Erythroblast (primary cell): ENCODE measurements around the gene CAPN11.
"Not testable (repeated sequence)": the region's sequence is repeated elsewhere in the genome, so short reads cannot be mapped to it uniquely, and the experiment has no call there.

Experiments
- DNase-seq, 2 experiments: peaks; one replicate each; lab custom pipeline; 2025; lab: John Stamatoyannopoulos, UW
- GATA1 ChIP-seq: IDR thresholded peaks from 2 replicates; pipeline ENCODE4 v1.6.1; 2011; ENCODE audit warnings: low read depth, mild to moderate bottlenecking, control low read depth, low read length, moderate library complexity
- POLR2A ChIP-seq: IDR thresholded peaks from 2 replicates; pipeline ENCODE4 v1.6.1; 2011; ENCODE audit warnings: mild to moderate bottlenecking, low read length

Gene CAPN11

DNA sequence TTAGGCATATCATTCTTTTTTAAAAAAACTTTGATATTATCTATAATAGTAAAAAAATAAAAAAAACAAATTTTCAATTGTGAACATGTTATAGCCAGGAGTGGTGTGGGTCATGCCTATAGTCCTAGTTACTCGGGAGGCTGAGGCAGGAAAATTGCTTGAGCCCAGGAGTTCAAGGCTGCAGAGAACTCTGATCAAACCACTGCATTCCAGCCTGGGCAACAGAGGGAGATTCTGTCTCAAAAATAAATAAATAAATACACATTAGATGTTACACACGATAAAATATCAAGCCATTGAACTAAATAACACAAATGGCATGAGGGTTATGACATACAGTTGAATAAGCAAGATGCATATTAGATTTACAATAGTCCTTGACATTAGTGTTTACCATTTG, 30.2 kb downstream of the CAPN11 start:
- TF ChIP-seq GATA1: no peak
- no peak for DNase-seq

DNA sequence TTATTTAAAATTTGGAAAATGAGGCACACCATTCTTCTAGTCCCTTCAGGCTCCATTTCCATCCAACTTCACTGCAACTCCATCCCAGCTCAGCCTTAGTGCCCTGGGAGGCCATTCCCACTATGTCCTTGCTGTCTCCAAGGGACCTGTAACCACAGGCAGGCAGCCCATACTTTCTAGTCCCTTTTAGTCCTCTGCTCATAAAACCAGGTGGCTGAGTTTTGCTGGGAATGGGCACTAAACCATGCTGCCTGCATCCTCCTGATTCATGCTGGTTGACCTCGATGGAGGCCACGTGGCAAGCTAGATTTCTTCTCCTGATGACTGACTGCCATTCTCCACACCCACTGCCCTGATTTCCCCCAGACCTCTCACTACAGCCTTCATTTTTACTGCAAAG, 30.6 kb downstream of the CAPN11 start:
- no peak for TF ChIP-seq GATA1
- TF ChIP-seq POLR2A: no peak
- DNase-seq: no peak

DNA sequence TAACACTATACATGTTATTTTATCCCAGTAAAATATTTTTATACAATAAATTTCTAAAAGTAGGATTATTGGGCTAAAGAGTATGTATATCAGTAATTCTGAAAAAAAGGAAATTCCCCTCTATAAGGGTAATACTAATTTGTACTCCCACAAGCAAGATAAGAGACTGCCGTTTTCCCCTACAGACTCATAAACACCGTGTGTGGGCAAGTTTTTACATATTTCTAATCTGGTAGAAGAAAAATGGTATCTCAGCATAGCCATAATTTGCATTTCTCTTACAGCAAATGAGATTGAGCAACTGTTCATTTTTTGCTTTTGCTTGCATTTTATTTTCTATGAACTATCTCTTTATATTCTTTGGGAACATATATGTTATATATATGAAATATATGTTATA, 32.1 kb downstream of the CAPN11 start:
- no peak for DNase-seq
- TF ChIP-seq GATA1 (no peak), POLR2A (no peak)

DNA sequence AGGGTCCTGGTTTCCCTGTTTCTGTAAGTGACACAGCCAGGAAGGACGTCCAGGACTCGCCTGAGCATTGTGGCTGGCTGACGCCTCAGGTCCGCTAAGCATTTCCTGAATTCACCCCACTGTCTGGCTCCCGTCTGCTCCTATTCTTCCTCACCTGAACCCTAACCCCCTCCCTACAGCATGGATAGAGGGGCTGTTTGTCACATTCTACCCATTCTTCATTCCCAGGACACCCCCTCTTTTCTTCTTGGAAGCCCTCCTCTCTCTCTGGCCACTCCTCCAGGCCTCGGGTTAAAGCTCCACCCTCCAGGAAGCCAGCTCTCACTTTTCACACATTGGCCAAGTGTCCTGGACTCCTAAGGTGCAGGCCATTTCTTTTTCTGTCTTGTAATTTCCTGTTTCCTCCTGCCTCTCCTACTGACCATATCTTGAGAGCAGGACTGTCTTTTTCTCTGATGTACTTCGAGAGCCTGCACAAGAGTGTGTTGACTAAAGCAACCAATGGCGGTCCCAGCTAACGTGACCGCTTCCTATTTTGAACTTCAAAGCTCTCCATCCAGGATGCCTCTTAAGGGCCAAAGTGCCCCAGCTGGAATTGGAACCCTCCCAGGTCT, 33.9 kb downstream of the CAPN11 start:
- peak in 1 of 2 experiments; percentile 21 for DNase-seq
- TF ChIP-seq GATA1: no peak
- no peak for TF ChIP-seq POLR2A

DNA sequence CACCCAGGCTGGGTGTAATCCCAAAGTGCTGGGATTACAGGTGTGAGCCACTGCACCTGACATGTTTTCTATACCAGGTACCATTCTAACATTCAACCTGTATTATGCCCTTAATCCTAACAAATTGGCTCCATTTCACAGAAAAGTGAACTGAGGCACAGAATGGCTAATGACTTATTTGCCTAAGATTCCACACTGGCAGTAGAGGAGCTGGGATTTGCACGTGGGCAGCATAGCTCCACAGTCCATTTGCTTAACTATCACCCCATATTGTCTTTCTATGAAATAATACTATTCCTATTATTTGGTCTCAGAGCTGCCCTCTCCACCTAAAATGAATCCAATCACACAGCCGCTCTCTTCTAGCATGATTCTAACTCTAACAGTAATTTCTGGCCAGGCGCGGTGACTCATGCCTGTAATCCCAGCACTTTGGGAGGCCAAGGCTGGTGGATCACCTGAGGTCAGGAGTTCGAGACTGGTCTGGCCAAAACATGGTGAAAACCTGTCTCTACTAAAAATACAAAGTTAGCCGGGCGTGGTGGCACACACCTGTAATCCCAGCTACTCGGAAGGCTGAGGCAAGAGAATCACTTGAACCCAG, 34.8 kb downstream of the CAPN11 start:
- DNase-seq: no peak
- TF ChIP-seq POLR2A: no peak
- no peak for TF ChIP-seq GATA1

DNA sequence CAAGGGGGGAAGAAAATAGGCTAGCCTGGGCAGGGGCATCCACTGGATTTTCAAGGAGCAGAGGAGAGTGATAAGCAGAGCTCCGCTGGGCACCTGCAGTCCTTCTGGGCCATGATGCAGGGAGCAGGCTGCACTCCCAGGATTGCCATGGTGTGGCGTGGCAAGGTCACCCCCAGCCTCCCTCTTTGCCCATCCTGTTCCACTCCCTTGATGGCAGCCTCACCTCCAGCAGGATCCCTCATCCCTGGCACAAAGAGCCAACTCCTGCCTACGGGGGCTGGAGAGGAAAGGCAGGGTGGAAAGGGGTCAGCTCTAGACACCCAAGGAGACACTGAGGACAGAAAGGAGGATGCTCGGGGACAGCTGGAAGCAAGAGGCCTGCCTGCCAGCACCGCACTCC, 35.7 kb downstream of the CAPN11 start:
- no peak for DNase-seq
- TF ChIP-seq GATA1: no peak
- no peak for TF ChIP-seq POLR2A

DNA sequence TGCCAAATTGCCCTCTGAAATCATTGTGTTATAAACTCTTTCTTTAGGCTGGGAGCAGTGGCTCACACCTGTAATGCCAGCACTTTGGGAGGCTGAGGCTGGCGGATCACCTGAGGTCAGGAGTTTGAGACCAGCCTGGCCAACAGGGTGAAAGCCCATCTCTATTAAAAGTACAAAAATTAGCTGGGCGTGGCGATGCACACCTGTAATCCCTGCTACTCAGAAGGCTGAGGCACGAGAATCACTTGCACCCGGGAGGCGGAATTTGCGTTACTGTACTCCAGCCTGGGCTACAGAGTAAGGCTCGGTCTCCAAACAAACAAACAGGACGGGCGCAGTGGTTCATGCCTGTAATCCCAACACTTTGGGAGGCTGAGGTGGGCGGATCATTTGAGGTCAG, 37.7 kb downstream of the CAPN11 start:
- DNase-seq: not testable (repeated sequence)

DNA sequence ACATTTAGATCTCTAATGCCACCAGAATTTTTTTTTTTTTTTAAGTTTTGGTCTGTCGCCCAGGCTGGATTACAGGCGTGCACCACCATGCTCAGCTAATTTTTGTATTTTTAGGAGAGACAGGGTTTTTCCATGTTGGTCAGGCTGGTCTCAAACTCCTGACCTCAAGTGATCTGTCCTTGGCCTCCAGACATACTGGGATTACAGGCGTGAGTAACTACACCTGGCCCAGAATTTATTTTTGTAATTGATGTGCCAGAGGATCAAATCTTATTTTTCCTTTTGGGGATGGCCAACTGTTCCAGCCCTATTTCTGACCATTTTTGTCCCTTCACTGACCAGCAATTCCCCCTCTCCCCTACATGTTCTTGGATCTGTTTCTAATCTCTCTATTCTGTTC, 40.1 kb downstream of the CAPN11 start:
- TF ChIP-seq POLR2A (no peak), GATA1 (no peak)
- DNase-seq: no peak

DNA sequence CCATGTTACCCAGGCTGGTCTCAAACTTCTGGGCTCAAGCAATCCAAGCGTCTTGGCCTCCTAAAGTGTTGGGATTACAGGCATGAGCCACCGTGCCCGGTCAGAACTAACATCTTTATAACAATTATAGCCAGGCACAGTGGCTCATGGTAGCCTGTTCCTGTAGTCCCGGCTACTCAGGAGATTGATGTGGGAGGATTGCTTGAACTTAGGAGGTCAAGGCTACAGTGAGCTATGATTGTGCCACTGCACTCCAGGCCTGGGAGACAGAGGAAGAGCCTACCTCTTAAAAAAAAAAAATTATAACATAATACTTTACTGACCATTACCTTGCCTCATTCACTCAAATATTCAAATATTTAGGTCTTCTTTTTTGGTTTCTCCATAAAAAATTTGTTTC, 41.3 kb downstream of the CAPN11 start:
- DNase-seq: no peak
- TF ChIP-seq GATA1 (no peak), POLR2A (no peak)

DNA sequence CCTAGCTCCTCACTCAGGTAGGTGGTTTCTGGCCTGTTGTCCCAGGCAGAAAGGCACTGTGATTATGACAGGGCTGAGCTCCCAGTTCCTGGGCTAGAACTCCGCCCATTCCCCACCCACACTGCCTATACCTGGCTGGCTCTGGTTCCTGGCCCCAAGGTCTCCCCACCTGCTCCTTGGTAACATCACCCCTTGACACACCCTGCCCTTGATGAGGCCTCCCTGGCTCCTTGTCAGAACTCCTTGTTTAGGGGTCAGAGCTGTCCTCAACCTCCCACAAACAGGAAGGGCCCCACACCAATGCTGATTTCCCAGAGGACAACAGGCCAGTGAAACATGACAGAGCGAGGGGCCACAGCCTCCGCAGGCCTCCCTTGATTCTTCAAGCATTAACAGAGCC, 42.6 kb downstream of the CAPN11 start:
- TF ChIP-seq POLR2A: no peak
- DNase-seq: no peak

DNA sequence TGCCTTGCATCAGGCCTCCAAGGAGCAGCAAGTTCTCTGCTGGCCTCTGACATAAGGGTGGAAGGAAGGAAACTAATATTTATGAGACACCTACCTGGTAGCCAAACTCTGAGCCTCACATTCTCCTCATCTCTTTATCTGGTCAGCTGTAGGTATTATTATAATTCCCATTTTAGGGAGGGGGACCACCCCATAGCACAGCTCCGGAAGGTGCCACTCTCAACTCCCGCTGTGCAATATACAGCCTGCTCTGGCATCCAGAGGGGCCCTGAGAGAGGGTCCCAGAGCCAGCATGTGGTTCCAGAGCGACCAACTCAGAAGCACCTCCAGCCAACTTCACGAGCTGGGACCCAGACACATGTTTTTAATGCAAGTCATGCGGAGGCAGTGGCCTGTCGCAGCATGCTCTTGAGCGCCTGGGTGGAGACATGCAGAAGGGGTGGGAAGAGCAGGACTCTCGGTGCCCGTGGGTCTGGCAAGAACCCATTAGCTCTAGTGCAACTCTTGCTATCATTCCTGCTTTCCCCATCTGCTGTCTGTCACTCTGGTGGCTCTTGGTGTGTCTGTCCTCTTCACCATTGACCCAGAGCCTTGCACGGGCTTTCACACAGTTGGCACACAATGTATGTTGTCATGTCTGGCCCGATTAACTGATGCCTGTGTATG, 43.2 kb downstream of the CAPN11 start:
- TF ChIP-seq POLR2A: no peak
- no peak for DNase-seq

DNA sequence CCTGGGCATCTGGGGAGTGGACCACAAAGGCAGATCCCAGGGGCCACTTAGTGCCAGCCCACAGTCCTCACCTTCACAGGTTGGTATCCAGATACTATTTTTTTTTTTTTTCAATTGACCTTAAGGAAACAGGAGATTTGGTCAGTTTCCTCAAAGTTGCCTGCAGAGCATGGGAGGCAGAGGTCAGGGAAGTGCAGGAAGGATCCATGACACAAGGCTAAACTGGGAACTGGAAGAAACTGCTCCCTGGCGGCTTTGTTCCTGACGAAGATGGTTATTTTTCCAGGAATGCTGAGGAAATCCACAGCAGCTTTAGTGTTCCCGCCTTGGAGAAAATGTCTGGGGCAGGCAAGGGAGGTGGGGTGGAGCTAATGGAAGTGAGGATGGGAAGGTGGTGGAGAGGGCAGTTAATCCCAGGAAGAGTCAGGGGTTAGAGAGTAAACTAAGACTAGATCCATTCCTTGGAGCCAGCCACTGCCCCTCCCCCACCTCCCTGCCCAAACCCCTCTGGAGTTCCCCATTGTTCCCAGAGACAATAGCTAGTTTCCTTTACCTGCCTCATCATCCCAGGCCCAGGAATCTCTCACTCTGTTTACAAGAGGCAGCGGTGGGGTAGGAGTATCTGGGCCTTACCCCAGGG, 43.8 kb downstream of the CAPN11 start:
- no peak for DNase-seq

DNA sequence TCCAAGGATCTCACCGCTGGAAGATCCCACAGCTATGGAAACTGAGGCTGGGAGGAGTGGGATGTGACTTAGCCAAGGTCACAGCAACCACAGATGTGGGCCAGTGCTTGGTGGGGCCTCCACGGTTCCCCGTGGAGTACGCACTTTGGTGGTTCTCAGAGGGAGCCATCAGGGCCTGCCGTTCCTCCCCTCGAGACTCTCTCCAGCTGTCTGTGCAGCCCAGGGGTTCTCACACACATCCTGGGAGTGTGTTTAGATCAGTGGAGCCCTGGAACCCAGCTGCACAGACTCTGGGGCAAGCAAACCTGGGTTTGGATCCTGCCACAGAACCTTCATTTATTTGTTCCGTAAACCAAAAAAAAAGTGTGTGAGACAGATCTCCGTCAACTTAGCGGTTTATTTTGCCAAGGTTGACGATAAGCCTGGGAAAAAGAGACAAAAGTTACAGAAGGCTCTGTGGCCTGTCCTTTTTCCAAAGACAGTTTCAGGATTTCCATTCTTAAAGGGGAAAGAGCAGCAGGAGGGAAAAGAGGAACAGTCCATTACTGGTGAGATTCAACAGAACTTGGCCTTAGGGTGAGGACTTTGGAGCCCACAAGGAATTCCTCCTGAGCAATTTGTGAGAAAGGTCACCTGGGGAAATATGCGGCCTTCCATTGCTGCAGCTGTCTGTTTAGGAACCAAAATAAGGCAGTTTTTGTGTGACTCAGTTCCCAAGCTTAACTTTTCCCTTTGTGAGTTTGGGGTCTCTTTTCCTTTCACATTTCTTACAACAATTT, 44.5 kb downstream of the CAPN11 start:
- TF ChIP-seq GATA1 (no peak), POLR2A (no peak)
- no peak for DNase-seq

More for the DNA sequence above, 43.8 kb downstream of the CAPN11 start:
- TF ChIP-seq GATA1 (no peak), POLR2A (no peak)

DNA sequence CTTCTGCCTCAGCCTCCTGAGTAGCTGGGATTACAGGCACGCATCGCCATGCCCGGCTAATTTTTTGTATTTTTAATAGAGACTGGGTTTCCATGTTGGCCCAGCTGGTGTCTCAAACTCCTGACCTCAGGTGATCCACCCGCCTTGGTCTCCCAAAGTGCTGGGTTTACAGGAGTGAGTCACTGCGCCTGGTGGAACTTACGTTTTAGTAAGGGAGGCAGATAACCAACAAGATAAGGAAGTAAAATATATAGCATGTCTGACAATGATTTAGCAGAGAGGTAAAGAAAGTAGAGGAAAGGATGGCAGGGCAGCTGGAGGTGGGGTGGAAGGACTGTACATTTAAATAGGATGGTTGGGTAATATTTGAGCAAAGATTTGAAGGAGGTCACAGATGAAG, 45.3 kb downstream of the CAPN11 start:
- no peak for DNase-seq
- no peak for TF ChIP-seq GATA1

DNA sequence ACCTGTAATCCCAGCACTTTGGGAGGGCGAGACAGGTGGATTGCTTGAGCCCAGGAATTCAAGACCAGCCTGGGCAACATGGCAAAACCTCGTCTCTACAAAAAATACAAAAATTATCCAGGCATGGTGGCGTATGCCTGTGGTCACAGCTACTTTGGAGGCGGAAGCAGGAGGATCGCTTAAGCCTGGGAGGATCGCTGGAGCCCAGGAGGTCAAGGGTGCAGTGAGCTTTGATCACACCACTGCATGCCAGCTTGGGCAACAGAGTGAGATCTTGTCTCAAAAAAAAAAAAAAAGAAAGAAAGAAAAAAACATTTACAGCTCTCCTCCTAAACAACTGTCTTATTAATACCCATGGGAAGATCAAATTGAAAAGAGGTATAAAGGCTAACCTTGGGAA, 49.3 kb downstream of the CAPN11 start:
- TF ChIP-seq GATA1 (no peak), POLR2A (no peak)
- DNase-seq: no peak
